ENCODE results near the gene GJE1. TPM values are rescaled to one million over a fixed set of nuclear protein-coding genes. Genes with fewer than 3 reads are reported as not detected.

Gene GJE1
- total and polyA plus RNA-seq, 12 donors, result not detected

DNA sequence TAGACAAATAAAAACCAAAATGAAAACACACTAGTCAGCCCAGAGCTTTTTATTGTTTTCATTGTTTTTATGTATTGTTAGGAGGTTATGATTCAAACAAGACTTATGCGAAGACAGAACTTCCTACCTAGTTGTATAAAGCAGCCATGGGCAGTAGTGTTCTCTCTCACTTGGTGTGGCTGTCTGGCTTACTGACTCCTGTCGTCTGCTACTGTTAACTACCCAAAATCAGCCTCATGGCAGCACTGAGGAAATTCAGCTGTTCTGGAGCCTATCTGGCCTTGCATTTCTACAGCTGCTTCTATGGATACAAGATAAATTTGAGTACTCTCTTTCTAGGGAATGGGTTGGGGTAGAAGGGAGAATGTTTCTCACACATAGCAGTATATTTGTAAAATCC is 34.8 kb downstream of the GJE1 start:
- Histone ChIP-seq H3K36me3 (peaks cover 0 to 66% (median 13%) of the 10 kb centered on the region in 9 donors), H3K27me3 (no peaks in the 10 kb centered on the region), H3K4me3 (no peak overlapping the region), H3K4me1 (peaks cover 0 to 21% (median 4%) of the 10 kb centered on the region in 9 donors), H3K9me3 (no peaks in the 10 kb centered on the region), H3K27ac (no peak overlapping the region)
- DNase-seq (no peak), ATAC-seq (no peak)
- 52 to 65% methylated on average over 2 of the region's 2 CpGs for WGBS, 2 donors
- intact Hi-C loops (cut with DNase I), result no loop called here
- TF ChIP-seq, protein P1, sequence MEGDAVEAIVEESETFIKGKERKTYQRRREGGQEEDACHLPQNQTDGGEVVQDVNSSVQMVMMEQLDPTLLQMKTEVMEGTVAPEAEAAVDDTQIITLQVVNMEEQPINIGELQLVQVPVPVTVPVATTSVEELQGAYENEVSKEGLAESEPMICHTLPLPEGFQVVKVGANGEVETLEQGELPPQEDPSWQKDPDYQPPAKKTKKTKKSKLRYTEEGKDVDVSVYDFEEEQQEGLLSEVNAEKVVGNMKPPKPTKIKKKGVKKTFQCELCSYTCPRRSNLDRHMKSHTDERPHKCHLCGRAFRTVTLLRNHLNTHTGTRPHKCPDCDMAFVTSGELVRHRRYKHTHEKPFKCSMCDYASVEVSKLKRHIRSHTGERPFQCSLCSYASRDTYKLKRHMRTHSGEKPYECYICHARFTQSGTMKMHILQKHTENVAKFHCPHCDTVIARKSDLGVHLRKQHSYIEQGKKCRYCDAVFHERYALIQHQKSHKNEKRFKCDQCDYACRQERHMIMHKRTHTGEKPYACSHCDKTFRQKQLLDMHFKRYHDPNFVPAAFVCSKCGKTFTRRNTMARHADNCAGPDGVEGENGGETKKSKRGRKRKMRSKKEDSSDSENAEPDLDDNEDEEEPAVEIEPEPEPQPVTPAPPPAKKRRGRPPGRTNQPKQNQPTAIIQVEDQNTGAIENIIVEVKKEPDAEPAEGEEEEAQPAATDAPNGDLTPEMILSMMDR (IDR thresholded peaks at IDR 0.05), result no peak

DNA sequence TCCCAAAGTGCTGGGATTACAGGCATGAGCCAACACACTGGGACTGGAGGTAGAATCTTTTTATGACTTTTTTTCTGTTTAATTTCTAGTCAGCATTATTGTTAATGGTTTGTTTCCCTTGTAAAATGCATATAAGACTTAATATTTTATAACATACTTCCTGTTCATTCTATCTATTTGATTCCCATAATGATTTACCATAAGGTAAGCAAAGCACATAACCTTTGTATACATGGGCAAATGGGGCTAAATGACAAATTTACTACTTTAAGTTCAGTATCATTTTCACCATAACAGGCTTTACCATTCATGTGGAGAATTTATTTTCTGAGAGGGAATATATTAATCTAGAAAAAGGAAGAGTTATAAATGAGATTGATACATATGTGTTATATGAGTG is 38.6 kb downstream of the GJE1 start:
- ATAC-seq, result no peak
- Histone ChIP-seq H3K9me3 (no peaks in the 10 kb centered on the region), H3K4me3 (no peak overlapping the region), H3K36me3 (peaks cover 0 to 98% (median 24%) of the 10 kb centered on the region in 9 donors), H3K27ac (no peak overlapping the region), H3K4me1 (peaks cover 0 to 6% (median 0%) of the 10 kb centered on the region in 9 donors), H3K27me3 (no peaks in the 10 kb centered on the region)
- TF ChIP-seq, protein P1 (IDR thresholded peaks at IDR 0.05), result no peak
- DNase-seq, result no peak
- intact Hi-C loops (cut with DNase I), result no loop called here

DNA sequence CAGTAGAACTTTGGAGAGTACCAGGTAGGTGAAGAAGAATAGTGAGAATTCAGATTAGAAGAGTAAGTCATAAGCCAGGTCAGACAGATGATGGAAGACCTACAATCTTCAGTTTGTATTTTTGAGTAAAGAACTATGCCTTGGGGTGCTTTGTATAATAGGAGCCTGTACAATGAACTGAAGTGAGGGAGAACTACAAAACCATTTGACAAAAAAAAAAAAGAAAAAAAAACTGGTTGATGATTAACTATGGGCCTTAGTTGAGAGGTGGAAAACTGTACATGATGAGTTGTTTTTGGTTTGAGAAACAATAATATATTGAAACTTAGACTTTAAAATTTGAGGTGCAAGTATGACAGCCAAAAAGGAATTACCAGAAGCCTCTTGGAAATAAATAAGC is 40.0 kb downstream of the GJE1 start:
- H3K36me3 ChIP-seq, result peaks cover 0 to 98% (median 35%) of the 10 kb centered on the region in 9 donors
- H3K4me1 ChIP-seq, result no peaks in the 10 kb centered on the region
- DNase-seq (no peak), ATAC-seq (no peak)
- no peak overlapping the region for H3K4me3 ChIP-seq
- TF ChIP-seq, protein P1 (IDR thresholded peaks at IDR 0.05), result no peak
- H3K9me3 ChIP-seq, result peaks cover 0 to 11% (median 3%) of the 10 kb centered on the region in 11 donors
- intact Hi-C loops (cut with DNase I), result no loop called here
- no peak overlapping the region for H3K27ac ChIP-seq
- no peaks in the 10 kb centered on the region for H3K27me3 ChIP-seq

DNA sequence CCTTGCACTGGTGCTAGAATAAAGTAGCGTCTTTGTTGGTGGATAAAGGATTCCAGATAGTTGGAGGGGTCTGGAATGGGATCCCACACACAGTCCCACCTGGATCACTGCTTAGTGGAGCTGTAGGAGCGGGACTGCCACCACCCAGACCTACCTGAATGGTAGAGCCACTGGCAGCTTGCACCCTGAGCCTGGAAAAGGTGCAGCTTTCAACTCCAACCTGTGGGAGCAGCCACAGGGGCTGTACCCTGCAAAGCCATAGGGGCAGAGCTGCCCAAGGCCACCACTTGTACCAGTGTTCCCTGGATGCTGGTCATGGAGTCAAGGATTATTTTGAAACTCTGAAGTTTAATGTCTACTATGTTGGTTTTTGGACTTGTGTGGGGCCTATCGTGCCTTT is 41.3 kb downstream of the GJE1 start:
- WGBS, 2 donors, result 99% methylated on average over 3 of the region's 3 CpGs
- TF ChIP-seq, protein P1 (IDR thresholded peaks at IDR 0.05), result no peak
- ATAC-seq (no peak), DNase-seq (no peak)
- H3K36me3 ChIP-seq, result peaks cover 0 to 99% (median 44%) of the 10 kb centered on the region in 9 donors
- H3K4me3 ChIP-seq, result no peak overlapping the region
- intact Hi-C loops (cut with DNase I), result no loop called here
- H3K9me3 ChIP-seq, result peaks cover 0 to 21% (median 9%) of the 10 kb centered on the region in 11 donors
- H3K27me3 ChIP-seq, result no peaks in the 10 kb centered on the region
- H3K4me1 ChIP-seq, result no peaks in the 10 kb centered on the region
- H3K27ac ChIP-seq, result no peak overlapping the region

Measured in heart right ventricle (tissue), 16 donors.